Measurements from ENCODE around the gene KRTAP4-2.

DNA sequence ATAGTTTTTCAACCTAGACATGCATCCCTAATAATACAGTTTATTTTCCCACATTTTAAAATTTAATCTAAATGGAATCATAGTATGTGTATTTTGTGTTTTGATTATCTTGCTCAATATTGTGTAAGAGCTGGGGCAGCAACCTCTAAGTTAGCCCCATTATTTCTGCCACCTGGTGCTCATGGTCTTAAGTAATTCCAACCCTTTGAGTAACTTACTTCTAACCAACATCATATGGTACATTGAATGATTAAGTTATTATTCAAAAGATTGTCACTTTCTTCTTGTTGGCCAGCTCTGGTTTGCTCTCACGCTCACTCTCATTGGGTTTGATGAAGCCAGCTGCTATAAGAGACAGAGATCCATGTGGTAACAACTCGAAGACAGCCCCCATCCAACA is 6.1 kb downstream of the KRTAP4-2 start:
- TF ChIP-seq, protein P1, sequence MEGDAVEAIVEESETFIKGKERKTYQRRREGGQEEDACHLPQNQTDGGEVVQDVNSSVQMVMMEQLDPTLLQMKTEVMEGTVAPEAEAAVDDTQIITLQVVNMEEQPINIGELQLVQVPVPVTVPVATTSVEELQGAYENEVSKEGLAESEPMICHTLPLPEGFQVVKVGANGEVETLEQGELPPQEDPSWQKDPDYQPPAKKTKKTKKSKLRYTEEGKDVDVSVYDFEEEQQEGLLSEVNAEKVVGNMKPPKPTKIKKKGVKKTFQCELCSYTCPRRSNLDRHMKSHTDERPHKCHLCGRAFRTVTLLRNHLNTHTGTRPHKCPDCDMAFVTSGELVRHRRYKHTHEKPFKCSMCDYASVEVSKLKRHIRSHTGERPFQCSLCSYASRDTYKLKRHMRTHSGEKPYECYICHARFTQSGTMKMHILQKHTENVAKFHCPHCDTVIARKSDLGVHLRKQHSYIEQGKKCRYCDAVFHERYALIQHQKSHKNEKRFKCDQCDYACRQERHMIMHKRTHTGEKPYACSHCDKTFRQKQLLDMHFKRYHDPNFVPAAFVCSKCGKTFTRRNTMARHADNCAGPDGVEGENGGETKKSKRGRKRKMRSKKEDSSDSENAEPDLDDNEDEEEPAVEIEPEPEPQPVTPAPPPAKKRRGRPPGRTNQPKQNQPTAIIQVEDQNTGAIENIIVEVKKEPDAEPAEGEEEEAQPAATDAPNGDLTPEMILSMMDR (IDR thresholded peaks at IDR 0.05; ENCODE audit: borderline replicate concordance, extremely low read depth, low read length, poor library complexity, severe bottlenecking): no peak
- no peak for TF ChIP-seq EZH2 (IDR thresholded peaks at IDR 0.05; ENCODE audit: borderline replicate concordance, low read depth, low read length, severe bottlenecking)
